HG02973 (cell line): ENCODE data around the gene PSMD3.

ENCODE experiments used
- ATAC-seq: cut with Tn5 transposase; IDR thresholded peaks from one replicate; pipeline ENCODE4 v1.9.1; 2021; ENCODE audit warnings: moderate library complexity; ENCODE audit not compliant: unreplicated experiment

PSMD3 gene

GRCh38 chr17:39955726-39956225 is 24.8 kb upstream of the PSMD3 start:
- no peak for ATAC-seq

DNA sequence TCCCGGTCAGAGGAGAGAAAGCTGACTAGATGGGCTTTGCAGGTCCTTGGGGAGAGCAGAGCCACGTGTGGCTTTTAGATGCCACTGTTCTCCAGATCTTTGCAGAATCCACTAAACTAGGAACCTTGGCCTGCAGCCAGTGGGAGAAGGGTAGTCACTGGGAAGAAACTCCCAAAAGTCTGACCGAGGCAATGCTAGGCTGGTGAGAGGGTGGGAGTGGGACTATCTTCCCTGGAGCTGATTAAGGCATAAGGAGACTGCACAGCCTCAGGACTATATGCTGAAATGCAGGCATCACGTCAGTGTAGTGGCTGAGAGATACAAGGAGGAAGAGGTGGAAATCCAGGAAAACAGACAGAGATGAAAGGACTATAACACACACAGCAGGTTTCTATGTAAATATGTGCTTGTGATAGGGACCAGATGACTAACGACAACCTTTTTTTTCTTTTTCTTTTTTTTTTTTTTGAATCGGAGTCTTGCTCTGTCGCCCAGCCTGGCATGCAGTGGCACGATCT is 20.0 kb upstream of the PSMD3 start:
- ATAC-seq, result no peak

GRCh38 chr17:39962642-39963220 is 17.9 kb upstream of the PSMD3 start, which contains the start of gene GSDMA:
Gene GSDMA, plus strand, starts transcription at chr17:39963004. Its CDS starts 2,684 bp downstream, at chr17:39965688.
- ATAC-seq, result no peak

DNA sequence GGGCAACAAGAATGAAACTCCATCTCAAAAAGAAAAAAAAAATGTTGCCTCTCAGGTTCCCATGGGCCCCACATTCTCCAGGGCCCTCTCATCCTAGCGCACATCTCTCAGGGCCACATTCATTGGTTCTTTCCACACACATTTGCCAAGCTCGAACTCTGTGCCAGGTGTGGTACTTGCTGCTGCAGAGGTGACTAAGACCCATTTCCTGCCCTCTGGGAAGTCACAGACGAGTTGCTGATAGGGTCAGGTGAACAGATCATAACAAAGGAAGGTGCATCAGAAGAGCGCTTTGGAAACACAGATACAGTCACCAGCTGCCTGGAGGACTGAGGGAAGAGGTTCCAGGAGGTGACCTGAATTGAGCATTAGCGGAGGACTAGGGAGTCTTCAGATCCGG is 16.8 kb upstream of the PSMD3 start:
- no peak for ATAC-seq

DNA sequence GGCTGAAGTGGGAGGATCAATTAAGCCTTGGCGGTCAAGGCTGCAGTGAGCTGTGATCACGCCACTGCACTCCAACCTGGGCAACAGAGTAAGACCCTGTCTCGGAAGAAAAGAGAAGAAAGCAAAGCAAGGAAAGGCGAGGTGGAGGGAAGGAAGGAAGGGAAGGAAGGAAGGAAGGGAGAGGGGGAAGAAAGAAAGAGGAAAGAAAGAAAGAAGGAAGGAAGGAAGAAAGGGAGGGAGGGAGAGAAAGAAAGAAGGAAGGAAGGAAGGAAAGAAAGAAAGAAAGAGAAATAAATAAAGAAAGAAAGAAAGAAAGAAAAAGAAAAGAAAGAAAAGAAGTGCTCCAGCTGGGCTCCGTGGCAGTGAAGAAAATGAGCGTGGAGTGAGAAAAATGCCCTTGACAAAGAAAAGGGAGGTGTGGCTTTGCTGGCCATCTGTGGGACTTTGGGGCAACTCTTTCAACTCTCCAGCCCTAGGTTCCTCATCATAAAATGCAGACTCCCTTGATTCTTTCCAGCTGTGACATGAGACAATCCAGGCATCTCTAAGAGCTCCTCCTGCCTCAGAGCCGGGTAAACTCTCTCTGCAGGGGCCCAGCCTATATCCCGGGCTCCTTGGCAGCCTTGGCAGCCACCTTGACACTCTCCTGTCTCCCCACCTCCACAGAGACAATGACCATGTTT is 15.4 kb upstream of the PSMD3 start:
- ATAC-seq, result no peak

DNA sequence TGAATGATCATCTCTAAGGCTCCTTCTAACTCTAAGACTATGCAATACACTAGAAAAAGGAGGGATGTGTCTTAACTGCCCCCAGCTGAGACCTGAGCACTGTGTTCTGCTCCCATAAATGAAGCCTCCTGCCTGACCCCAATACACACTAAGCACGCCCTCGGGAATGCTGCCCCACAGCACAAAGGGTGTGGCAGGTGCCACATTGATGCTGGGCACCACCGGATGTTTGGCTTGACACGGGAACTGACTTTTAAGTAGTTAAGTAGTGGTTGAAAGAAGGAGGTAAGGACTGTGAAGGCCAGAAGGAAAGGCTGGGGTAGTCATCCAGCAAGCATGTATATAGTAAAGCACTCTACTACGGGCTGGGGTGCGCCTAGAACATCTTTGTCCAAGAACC is 13.8 kb upstream of the PSMD3 start:
- no peak for ATAC-seq

DNA sequence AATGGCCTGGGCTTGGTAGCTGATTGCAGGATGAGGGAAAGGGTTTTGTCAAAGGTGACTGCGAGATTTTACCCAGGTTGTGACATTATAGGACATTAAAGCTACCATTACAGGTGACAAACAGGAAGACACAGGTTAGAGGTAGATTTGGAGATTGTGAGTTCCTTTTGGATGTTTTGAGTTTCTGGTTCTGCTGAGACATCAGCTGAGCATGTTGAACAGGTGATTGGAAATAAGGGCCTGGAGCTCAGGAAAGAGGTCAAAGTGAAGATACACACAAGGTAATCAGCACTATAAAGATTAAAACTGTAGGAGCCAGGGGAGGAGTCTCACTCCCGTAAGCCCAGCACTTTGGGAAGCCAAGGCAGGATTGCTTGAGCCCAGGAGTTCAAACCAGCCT is 11.8 kb upstream of the PSMD3 start:
- ATAC-seq, result no peak

DNA sequence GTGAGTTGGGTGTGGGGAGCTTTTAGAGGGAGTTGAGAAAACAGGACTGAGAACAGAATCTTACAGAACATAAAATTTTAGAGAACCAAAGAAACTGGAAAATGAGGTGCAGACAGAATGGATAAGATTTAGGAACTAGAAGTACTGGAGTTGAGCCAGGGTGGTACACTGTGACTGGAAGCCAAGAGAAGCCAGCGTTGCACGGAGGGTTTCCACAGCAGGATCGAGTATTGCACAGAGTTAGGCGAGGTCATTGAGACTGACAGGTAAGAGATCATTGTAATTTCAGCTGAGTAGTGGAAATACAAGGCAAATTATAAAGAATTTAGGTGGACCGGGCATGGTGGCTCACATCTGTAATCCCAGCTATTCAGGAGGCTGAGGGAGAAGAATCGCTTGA is 11.2 kb upstream of the PSMD3 start:
- no peak for ATAC-seq

DNA sequence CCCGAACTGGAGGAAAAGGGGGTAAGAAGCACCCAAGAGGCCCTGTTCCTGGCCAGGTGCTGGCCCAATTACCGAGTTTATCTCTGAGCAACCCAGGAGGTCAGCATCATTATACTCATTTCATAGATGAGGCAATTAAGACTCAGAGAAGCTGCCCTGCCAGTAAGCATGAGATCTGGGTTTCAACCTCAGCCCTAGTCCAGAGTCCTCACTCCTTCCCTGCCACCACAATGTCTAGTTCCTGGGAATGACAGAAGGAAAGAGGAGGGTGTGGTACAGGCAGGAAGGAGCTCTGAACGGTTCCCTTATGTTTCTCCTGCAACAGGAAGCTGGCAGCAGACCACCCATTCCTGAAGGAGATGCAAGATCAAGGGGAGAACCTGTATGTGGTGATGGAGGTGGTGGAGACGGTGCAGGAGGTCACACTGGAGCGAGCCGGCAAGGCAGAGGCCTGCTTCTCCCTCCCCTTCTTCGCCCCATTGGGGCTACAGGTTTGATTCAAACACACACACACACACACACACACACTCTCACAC is 10.4 kb upstream of the PSMD3 start:
- no peak for ATAC-seq

DNA sequence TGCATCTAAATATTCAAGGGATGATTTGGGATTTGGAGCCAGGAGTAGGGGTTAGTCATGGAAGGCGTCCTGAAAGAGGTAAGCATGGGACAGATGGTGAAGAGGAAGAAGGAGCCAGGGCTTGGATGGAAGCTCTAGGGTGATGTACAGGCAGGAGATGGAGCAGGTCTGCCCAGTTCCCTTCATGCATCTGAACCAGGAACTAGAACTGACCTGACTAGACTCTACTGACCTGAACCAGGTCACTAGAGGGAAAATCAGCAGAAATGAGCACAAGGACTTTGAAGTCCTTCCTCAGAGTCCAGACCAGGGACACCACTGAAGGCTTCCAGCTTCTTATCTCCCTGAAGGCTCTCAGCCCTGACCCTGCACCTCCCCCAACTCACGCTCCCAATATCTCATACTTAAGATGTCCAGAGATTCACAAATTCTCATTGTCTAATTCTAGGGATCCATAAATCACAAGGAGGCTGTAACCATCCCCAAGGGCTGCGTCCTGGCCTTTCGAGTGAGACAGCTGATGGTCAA is 9.5 kb upstream of the PSMD3 start:
- ATAC-seq, result no peak

GRCh38 chr17:39972271-39972670 is 8.3 kb upstream of the PSMD3 start:
- no peak for ATAC-seq

GRCh38 chr17:39973496-39973895 is 7.1 kb upstream of the PSMD3 start:
- ATAC-seq, result no peak

DNA sequence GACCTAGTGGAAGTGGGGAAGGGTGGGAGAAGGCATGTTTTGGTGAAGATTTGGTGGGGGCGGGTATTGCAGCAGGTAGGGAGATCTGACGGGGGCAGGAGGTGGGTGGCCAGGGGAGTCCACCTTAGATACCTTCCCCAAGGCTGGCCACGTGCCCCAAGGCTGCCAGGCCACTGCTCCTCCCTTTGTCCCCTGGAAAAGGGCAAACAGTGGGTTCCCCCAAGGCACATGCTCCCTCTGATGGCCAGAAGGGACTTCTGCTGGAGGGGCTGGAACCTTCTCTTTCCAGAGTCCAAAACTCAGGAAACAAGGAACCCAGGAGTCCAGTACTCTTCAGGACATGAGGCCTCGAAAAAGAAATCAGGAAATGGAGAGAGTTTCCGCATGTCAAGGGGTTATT is 6.2 kb upstream of the PSMD3 start:
- no peak for ATAC-seq

DNA sequence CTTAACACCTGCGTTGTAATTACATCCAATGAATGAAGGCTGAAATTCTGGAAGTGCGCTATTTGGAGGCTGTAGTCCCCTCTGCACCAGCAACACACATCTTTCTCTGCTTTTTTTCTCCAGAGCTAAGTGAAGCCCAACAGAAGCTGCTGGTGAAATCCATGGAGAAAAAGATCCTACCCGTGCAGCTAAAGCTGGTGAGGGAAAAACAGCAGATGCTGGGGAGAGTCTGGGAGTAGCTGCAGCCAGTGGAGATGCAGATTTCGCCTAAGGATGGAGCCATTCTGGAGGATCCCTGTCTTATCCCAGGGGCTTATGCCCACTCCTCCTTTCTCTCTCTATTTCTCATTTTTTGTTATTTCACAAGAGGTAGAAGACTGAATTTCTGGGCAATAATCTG is 4.8 kb upstream of the PSMD3 start:
- no peak for ATAC-seq

DNA sequence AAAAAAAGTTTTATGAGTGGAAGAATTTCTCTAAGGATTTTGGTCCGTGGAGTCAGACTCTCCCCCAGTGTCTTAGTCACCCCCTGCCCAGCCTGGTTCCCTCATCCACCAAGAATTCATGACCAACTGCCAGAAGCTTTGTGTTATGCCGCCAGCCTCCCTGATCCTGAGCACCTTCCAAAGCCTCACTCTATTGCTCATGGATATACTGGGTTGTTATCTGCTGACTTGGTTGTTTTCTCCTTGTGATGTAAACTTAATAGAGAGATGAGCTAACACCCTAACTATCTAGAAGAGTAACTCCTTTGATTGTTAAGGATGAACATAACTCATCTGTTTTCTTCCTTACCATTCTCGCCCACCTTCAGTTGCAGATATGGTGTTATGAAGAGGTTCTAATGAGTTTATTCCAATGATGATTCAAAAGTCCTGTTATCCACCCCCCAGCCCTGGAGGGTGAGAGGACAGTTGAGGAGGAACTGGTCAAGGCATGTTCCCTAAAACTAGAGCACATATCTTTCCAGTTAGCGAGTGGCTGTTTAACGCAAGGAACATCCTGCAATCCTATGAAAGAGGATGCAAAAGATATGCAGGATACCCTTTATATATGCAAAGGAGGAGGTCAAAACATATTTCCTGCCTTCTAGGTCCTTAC is 1.5 kb upstream of the PSMD3 start:
- no peak for ATAC-seq

DNA sequence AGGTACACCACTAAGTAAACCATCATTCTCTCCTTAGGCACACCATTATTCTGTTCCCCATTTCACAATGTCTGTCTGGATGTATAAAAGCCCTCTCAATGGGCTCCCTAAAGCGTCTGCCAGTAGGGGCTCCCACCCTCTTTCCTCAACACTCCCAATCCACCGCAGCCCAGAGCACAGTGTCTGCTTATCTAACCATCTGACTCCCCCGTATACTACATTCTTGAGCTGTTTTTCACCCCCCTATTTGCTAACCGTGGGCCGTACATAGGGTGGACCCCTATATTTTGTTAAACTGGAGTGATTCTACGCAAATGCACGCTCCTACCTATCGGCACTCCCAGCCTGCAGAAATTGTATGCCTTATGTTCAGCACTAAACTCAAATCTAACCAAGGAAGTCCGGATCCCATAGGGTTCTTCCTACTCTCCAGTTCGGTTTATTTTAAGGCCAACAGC is 685 bp upstream of the PSMD3 start:
- peak; percentile 12 for ATAC-seq

DNA sequence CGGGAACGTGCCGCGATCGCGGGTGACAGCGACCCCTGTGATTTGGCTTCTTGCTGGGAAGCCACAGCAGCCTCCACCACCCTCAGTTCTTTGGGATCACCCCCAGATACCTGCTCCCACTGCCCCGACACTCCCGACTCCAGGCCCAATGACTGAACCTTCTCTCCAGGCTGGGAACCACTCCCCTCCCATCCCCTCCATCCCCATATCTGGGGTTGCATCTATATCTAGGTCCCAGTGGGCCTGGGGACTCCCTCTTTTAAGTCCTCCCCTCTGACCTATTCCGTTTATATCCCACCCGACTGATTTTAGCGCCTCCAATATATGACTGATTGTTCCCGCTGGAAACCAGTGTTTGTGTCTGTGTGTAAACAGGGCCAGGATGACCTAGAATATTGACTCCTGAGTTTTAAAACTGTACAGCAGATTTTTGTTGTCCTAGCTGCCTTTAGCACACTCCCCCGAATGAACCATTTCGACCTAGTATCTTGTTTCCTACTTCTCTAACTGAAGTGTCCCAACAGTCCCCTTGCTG is 667 bp downstream of the PSMD3 start:
- no peak for ATAC-seq

DNA sequence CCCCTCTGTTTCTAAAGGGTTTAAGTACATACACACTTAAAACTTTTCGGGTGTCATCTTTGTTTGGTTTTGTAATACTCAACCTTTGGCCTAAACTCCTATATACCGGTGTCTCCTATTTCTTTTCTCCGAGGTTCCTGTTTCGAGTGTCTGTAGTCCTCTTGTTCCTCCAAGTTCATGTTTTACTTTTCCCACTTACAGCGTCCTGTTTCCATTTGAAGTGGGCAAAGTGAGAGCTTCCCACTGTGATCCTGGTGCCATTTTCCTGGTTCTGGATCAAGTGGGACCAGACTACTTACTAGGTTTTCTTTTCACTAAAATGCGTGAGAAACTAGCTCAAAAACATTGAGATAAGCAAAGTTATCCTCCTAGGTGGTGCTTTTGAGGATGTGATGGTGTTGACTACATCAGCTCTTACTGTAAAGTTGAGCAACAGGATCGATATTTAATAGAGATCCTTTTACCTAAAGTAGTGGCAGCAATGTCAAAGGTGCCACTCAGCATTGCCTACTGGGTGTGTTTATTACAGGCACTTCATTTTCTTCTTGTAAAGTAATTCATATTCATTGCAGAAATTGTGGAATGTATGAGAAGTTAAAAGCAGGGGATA is 1.3 kb downstream of the PSMD3 start:
- ATAC-seq, result no peak

- ATAC-seq, result no peak
Observed at GRCh38 chr17:39988206-39988810, 7.7 kb downstream of the PSMD3 start.

DNA sequence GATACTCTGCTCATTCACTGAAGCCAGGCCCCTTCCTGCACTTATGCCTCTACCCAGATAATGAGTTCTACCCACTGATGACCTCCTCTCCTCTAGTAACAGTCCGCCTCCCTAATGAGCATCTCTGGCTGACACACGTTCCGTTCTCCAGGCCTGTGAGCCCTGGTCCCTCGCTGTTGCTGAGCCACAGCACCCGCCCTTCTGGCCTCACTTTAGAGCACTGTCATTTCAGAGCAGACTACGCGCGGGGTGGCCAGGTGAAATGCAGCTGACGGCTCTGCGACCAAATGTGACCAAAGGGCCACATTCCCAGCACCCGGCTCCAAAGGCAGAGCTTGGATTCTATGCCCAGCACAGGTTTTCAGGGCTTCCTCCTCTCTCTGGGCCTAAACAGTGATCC is 13.8 kb downstream of the PSMD3 start:
- no peak for ATAC-seq
